Heart right ventricle (tissue), 16 donors: ENCODE results near the gene ATP11A. TPM values are rescaled to one million over a fixed set of nuclear protein-coding genes. Genes with fewer than 3 reads are reported as not detected.

Experiments used
- ATAC-seq, 8 donors: fragments of 200-7000 bp; cut with Tn5 transposase; one replicate each; pipeline ENCODE4 v1.9.1; 2020; ENCODE audit warnings: mild to moderate bottlenecking in 8 of 8, moderate library complexity in 8 of 8, moderate number of reproducible peaks in 1 of 8
- DNase-seq, 2 donors: peaks; one replicate each; pipeline ENCODE4 v3.0.0-alpha.2; 2020
- H3K27ac ChIP-seq, 10 donors: fragments of 200-600 bp; sonication (generic) in 2 of 10; one replicate each; pipeline versions ENCODE4 v1.5.0 to v1.8.0; 2020 to 2022; ENCODE audit warnings: mild to moderate bottlenecking in 3 of 10
- H3K27me3 ChIP-seq, 7 donors: fragments of 200-600 bp; one replicate each; pipeline ENCODE4 v1.8.0; 2021 to 2022; ENCODE audit warnings: mild to moderate bottlenecking in 2 of 7
- H3K36me3 ChIP-seq, 9 donors: fragments of 200-600 bp; sonication (generic) in 1 of 9; one replicate each; pipeline versions ENCODE4 v1.5.0 to v1.8.0; 2020 to 2022; ENCODE audit warnings: mild to moderate bottlenecking in 2 of 9
- H3K4me1 ChIP-seq, 9 donors: fragments of 200-600 bp; sonication (generic) in 1 of 9; one replicate each; pipeline versions ENCODE4 v1.5.0 to v1.8.0; 2020 to 2022; ENCODE audit warnings: mild to moderate bottlenecking in 4 of 9
- H3K4me3 ChIP-seq, 10 donors: fragments of 200-600 bp; sonication (generic) in 2 of 10; one replicate each; pipeline versions ENCODE4 v1.5.0 to v1.8.0; 2020 to 2022; ENCODE audit warnings: mild to moderate bottlenecking in 7 of 10, moderate library complexity in 2 of 10
- H3K9me3 ChIP-seq, 11 donors: fragments of 200-600 bp in 10 of 11; sonication (generic) in 2 of 11; one replicate each; pipeline versions ENCODE4 v1.5.0 to v1.8.0; 2013 to 2022; ENCODE audit warnings: mild to moderate bottlenecking in 2 of 11, control low read depth in 1 of 11, moderate library complexity in 1 of 11
- CTCF ChIP-seq, 9 donors: fragments of 200-600 bp; sonication (generic) in 2 of 9; IDR thresholded peaks; one replicate each; pipeline versions ENCODE4 v1.5.0 to v1.8.0; 2021 to 2022; ENCODE audit warnings: antibody characterized with exemption in 9 of 9, mild to moderate bottlenecking in 5 of 9, moderate library complexity in 1 of 9
- WGBS, 2 donors: extraction: QIAGEN DNeasy Blood & Tissue Kit; methylation state at CpG; one replicate each; pipeline ENCODE4 v1.1.7; 2013; ENCODE audit warnings: inconsistent platforms in 1 of 2; 5-methylcytosine and 5-hydroxymethylcytosine counted together
- intact Hi-C, 10 donors: fragments of 100-400 bp; cut with DNase I; formaldehyde crosslinking; loops; one replicate each; pipeline versions ENCODE4 v1.11.1 to v1.14.2; 2022
- polyA plus RNA-seq, 2 donors: library from polyadenylated mRNA; stranded (reverse); fragments of 200-250 nt; gene quantifications; one replicate each; pipeline ENCODE4 v1.2.3, GENCODE V29; 2013
- total RNA-seq, 10 donors: library from RNA; stranded (reverse); fragmentation: NEBNext Ultra II Directional in 3 of 10; extraction: Animal tissue kit (Norgen Biotek cat#: 25700) in 3 of 10; gene quantifications; one replicate each; pipeline versions ENCODE4 v1.2.1 to v1.2.4, GENCODE V29; 2021 to 2023
- donor health status: Arrhythmogenic right ventricular cardiomyopathy.
- donor health status: ischemic (EF 13 %, LVEDD 7.1; RV severe dilation, severe dysfunction).
- donor health status: healthy with polysubstance abuse.
- donor health status: DM: no; HTN: yes; CAD: no.
- donor health status: DM: no; HTN: no; CAD: no.
- donor health status: ischemic (EF 25% LVEDD 6.9; RV normal size, moderate dysfunction).
- donor health status: ischemic (EF 25% LVEDD 5.7; RV mildly dilated, moderate dysfunction).
- donor health status: healthy.
- donor health status: DM: yes; HTN: yes; CAD: no.
- donor health status: Ischemic cardiomyopathy.
- donor health status: ischemic (EF 35%, LVEDD 5.7; RV mildly dilated, moderate dysfunction).
- donor health status: nonischemic (EF 11% LVEDD 7.7; RV severe dilation, severe dysfunction).
- donor health status: DM: yes; HTN: yes; CAD: no.
- donor health status: PGD.
- donor health status: ischemic (EF 29% LVEDD 5.4; RV normal size, mild dysfunction).
- donor health status: nonischemic (EF 23%, LVEDD 6.1; RV moderate dilation, normal function).

The ATP11A gene
- total and polyA plus RNA-seq, 12 donors = 20.0 to 164 (median 107) TPM

DNA sequence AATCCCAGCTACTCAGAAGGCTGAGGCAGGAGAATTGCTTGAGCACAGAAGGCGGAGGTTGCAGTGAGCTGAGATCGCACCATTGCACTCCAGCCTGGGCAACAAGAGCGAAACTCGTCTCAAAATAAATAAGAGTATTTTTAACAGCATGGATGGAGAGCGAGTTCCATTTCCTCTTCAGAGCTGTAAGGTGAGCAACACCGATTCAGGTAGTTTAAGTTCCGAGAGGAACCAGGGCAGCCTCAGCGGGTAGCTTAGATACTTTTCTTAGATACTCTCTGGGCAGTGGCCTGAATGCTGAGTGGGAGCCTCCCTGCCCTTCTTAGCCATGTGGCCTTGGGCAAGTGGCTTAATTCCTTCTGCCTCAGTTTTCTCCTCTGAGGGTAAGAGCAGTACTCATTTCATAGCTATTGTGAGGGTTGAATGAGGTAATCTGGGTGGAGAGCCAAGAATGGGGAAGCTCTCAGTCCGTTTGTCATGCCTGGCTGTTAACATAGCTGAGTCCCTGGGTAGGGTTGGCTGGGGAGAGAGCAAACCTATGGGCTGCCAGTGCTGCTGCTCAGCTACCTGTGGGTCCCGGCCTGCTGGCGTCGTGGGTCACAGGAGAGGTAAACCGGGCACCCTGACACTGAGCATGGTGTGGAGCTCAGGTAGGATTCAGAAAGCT is 4.1 kb downstream of the ATP11A start:
- peaks cover 8 to 74% (median 46%) of the 10 kb centered on the region in 9 donors for H3K4me1 ChIP-seq
- peak overlapping the region in 9 of 10 donors; percentile 32 to 80 (median 53) for H3K27ac ChIP-seq

DNA sequence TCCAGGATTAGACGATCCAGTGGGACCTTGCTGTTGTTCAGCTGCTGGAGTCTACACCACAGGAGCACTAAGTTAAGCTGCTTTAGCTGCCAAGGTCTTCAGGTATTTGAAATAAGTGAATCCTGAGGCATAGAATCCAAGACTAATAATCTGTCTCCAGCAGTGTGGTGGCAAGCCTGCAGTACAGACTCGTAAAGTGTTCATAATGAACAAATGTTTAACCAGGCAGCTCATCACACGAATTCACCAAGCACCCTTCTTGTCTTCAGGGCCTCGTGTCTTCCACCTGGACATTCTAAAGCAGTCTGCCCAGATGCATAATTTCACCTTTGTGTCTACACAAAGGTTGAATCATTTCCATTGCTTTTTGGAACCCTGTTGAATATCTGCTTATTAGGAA is 5.3 kb downstream of the ATP11A start:
- no peak for DNase-seq
- no peak for TF ChIP-seq CTCF (IDR thresholded peaks at IDR 0.05)
- peaks cover 0 to 13% (median 0%) of the 10 kb centered on the region in 9 donors for H3K36me3 ChIP-seq
- no peaks in the 10 kb centered on the region for H3K27me3 ChIP-seq
- WGBS, 2 donors = 67 to 81% methylated on average over 4 of the region's 4 CpGs
- H3K27ac ChIP-seq = peak overlapping the region in 3 of 10 donors; percentile 42 to 80 (median 69)
- intact Hi-C loops = no loop called here
- H3K4me3 ChIP-seq = no peak overlapping the region
- no peak for ATAC-seq
- peaks cover 12 to 77% (median 46%) of the 10 kb centered on the region in 9 donors for H3K4me1 ChIP-seq
- no peaks in the 10 kb centered on the region for H3K9me3 ChIP-seq

More for the DNA sequence above, 4.1 kb downstream of the ATP11A start:
- Histone ChIP-seq H3K36me3 (peaks cover 0 to 13% (median 0%) of the 10 kb centered on the region in 9 donors), H3K27me3 (no peaks in the 10 kb centered on the region), H3K9me3 (no peaks in the 10 kb centered on the region), H3K4me3 (no peak overlapping the region)
- peak in 6 of 8 donors; percentile 28 to 71 (median 50) for ATAC-seq
- peak in 1 of 2 donors; percentile 69 for DNase-seq
- 55 to 67% methylated on average over 13 of the region's 13 CpGs for WGBS, 2 donors
- intact Hi-C loops = loop anchor here in 7 of 10 donors (5.0 kb wide), 4 partner anchors 33 to 103 kb away; no protein-coding TSS in a partner anchor
- no peak for TF ChIP-seq CTCF (IDR thresholded peaks at IDR 0.05)

GRCh38 chr13:112696001-112696868 is 6.4 kb downstream of the ATP11A start:
- intact Hi-C loops = no loop called here
- DNase-seq (no peak), ATAC-seq (no peak)
- Histone ChIP-seq H3K9me3 (no peaks in the 10 kb centered on the region), H3K4me1 (peaks cover 12 to 86% (median 43%) of the 10 kb centered on the region in 9 donors), H3K4me3 (no peak overlapping the region), H3K36me3 (peaks cover 0 to 13% (median 0%) of the 10 kb centered on the region in 9 donors), H3K27me3 (no peaks in the 10 kb centered on the region), H3K27ac (no peak overlapping the region)
- TF ChIP-seq CTCF (IDR thresholded peaks at IDR 0.05) = no peak
- WGBS, 2 donors = 95 to 96% methylated on average over 53 of the region's 53 CpGs

- DNase-seq (no peak), ATAC-seq (no peak)
- Histone ChIP-seq H3K4me1 (peaks cover 7 to 86% (median 37%) of the 10 kb centered on the region in 9 donors), H3K27me3 (no peaks in the 10 kb centered on the region), H3K9me3 (no peaks in the 10 kb centered on the region), H3K4me3 (no peak overlapping the region), H3K27ac (no peak overlapping the region), H3K36me3 (peaks cover 0 to 13% (median 0%) of the 10 kb centered on the region in 9 donors)
- intact Hi-C loops = no loop called here
- no peak for TF ChIP-seq CTCF (IDR thresholded peaks at IDR 0.05)
- WGBS, 2 donors = 97 to 98% methylated on average over 30 to 34 of the region's 34 CpGs
Observed at GRCh38 chr13:112696869-112697465, 7.1 kb downstream of the ATP11A start.
